A673 (cell line): ENCODE data around the gene TAS1R2. TPM values are rescaled to one million over a fixed set of nuclear protein-coding genes. Genes with fewer than 3 reads are reported as not detected.

Experiments
- BruUV-seq: library from RNA; stranded (reverse); fragments of 400-500 nt; replicated peaks from 2 replicates; lab custom pipeline; 2021; lab: Mats Ljungman, UMichigan
- CTCF ChIA-PET: fragments of 300-600 bp; sonication (Branson Sonifier 250); formaldehyde crosslinking; loops from one replicate; lab custom pipeline; 2022; ENCODE audit warnings: antibody characterized with exemption; lab: Charles Lee
- POLR2A ChIA-PET: fragments of 300-600 bp; sonication (Branson Sonifier 250); formaldehyde crosslinking; loops from one replicate; lab custom pipeline; 2022; ENCODE audit warnings: antibody characterized with exemption; ENCODE audit not compliant: low non-redundant PET; lab: Charles Lee
- DNase-seq: peaks from one replicate; pipeline ENCODE4 v3.0.0-alpha.2; 2015; ENCODE audit warnings: low spot score
- H3K27ac ChIP-seq: fragments of 200-600 bp; sonication (generic); 2 replicates; pipeline ENCODE4 v1.5.1; 2016; ENCODE audit warnings: mixed run types, low read depth, mild to moderate bottlenecking, mixed read lengths, antibody characterized with exemption, low read length; ENCODE audit not compliant: poor library complexity, severe bottlenecking
- H3K27me3 ChIP-seq: fragments of 200-600 bp; sonication (generic); replicated peaks from 2 replicates; pipeline ENCODE4 v1.6.1; 2017; ENCODE audit warnings: mixed run types, low read depth, mild to moderate bottlenecking, mixed read lengths, antibody characterized with exemption, low read length; ENCODE audit not compliant: insufficient read depth, poor library complexity
- H3K36me3 ChIP-seq: fragments of 200-600 bp; sonication (generic); 2 replicates; pipeline ENCODE4 v1.6.1; 2016; ENCODE audit warnings: mixed run types, mild to moderate bottlenecking, mixed read lengths, antibody characterized with exemption, low read length; ENCODE audit not compliant: insufficient read depth, poor library complexity, severe bottlenecking
- H3K4me1 ChIP-seq: fragments of 200-600 bp; sonication (generic); 2 replicates; pipeline ENCODE4 v1.6.1; 2017; ENCODE audit warnings: mixed run types, mild to moderate bottlenecking, mixed read lengths, antibody characterized with exemption, low read length; ENCODE audit not compliant: insufficient read depth, poor library complexity, severe bottlenecking
- H3K4me3 ChIP-seq: fragments of 200-600 bp; sonication (generic); 2 replicates; pipeline ENCODE4 v1.5.1; 2016; ENCODE audit warnings: low read depth, mixed run types, mild to moderate bottlenecking, mixed read lengths, low read length; ENCODE audit not compliant: poor library complexity, severe bottlenecking
- H3K9me3 ChIP-seq: fragments of 200-600 bp; sonication (generic); 2 replicates; pipeline ENCODE4 v1.6.1; 2016; ENCODE audit warnings: mixed run types, low read depth, mild to moderate bottlenecking, mixed read lengths, antibody characterized with exemption, low read length; ENCODE audit not compliant: poor library complexity, severe bottlenecking
- EZH2 ChIP-seq: fragments of 200-600 bp; sonication (generic); IDR thresholded peaks from 2 replicates; pipeline ENCODE4 v1.6.1; 2017; ENCODE audit warnings: borderline replicate concordance, low read depth, mild to moderate bottlenecking, mixed read lengths, antibody characterized with exemption, low read length; ENCODE audit not compliant: poor library complexity, severe bottlenecking
- intact Hi-C: fragments of 100-400 bp; cut with micrococcal nuclease; formaldehyde crosslinking; loops from one replicate; pipeline ENCODE4 v1.10.0; 2022; ENCODE audit not compliant: unreplicated experiment
- total RNA-seq: library from RNA; stranded (reverse); gene quantifications from 2 replicates; pipeline ENCODE4 v1.2.3, GENCODE V29; 2021
- TF ChIP-seq, protein P1 (sequence below): fragments of 300-800, 200-600 bp; sonication (generic); conservative IDR thresholded peaks from 2 replicates; pipeline ENCODE4 v1.5.1; 2017; ENCODE audit warnings: low read depth, mild to moderate bottlenecking, antibody characterized with exemption, low read length, moderate library complexity, mixed read lengths

TAS1R2 gene
- total RNA-seq, 1 experiment from 2014 or later = not detected

DNA sequence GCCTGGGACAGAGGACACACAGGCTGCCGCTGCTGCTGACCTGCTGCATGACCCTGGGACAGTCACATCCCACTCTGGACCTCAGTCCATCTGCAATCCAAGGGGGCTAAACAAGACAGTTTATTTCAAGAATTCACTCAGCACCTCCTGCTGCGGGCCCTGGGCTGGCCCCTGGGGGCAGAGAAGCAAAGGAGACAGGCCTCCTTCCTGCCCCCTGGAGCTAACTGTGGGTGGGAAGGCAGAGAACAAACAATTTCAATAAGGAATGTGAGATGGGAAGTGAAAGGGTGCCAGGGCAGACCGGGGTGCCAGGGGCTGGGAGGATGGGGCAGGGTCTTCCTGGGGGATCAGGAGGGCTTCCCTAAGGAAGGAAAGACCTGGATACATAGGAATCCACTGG lies 60.0 kb downstream of the TAS1R2 start:
- POLR2A ChIA-PET = no interaction called here
- H3K4me3 ChIP-seq = no peak overlapping the region
- peaks cover 8% of the 10 kb centered on the region for H3K4me1 ChIP-seq
- BruUV-seq = no TSS peak
- DNase-seq = no peak
- intact Hi-C loops = no loop called here
- H3K27me3 ChIP-seq = no peaks in the 10 kb centered on the region
- CTCF ChIA-PET = no interaction called here
- TF ChIP-seq EZH2 = no peak
- TF ChIP-seq, protein P1, sequence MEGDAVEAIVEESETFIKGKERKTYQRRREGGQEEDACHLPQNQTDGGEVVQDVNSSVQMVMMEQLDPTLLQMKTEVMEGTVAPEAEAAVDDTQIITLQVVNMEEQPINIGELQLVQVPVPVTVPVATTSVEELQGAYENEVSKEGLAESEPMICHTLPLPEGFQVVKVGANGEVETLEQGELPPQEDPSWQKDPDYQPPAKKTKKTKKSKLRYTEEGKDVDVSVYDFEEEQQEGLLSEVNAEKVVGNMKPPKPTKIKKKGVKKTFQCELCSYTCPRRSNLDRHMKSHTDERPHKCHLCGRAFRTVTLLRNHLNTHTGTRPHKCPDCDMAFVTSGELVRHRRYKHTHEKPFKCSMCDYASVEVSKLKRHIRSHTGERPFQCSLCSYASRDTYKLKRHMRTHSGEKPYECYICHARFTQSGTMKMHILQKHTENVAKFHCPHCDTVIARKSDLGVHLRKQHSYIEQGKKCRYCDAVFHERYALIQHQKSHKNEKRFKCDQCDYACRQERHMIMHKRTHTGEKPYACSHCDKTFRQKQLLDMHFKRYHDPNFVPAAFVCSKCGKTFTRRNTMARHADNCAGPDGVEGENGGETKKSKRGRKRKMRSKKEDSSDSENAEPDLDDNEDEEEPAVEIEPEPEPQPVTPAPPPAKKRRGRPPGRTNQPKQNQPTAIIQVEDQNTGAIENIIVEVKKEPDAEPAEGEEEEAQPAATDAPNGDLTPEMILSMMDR = no peak
- no peaks in the 10 kb centered on the region for H3K36me3 ChIP-seq
- no peak overlapping the region for H3K27ac ChIP-seq
- no peaks in the 10 kb centered on the region for H3K9me3 ChIP-seq

DNA sequence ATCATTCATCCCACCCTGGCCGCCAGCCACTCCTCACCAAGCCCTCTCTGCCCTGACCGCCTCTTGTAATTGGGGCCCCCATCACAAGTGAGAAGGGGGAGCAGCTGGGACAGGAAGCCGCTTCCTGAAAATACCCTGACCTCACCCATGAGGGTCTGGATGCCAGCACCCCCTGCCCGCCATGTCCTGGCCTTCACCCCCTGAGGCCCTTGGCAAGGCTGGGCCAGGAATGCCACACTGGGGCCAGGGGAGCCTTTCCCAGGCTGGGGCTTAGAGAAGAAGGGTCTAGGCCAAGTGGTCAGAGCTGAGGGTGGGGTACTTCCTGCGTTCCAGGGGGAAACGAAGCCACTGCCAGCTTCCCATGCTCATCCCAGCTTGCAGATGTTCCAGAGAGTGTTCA lies 60.5 kb downstream of the TAS1R2 start:
- no peak for TF ChIP-seq EZH2
- TF ChIP-seq, protein P1 = no peak
- CTCF ChIA-PET = no interaction called here
- DNase-seq = no peak

DNA sequence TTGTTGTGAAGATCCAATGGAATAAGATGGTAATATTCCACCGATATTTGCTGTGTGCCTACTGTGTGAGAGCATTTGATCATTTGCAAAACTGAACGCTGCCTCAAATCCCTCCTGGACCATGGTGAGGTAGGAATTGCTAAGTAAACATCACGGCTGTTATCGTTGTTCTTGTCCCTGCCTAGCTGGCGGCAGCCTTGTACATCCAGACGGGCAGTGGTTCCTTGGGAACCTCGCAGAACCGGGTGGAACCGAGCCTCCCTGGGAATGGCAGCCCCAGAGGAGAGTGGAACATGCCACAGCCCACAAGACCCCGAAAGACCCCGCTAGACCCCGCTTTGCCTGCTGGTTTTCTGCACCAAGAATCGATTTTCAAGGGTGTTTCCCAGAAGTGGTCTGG lies 60.9 kb downstream of the TAS1R2 start:
- Histone ChIP-seq H3K27me3 (no peaks in the 10 kb centered on the region), H3K36me3 (no peaks in the 10 kb centered on the region), H3K4me3 (no peak overlapping the region), H3K27ac (no peak overlapping the region), H3K4me1 (peaks cover 16% of the 10 kb centered on the region), H3K9me3 (no peaks in the 10 kb centered on the region)
- intact Hi-C loops = no loop called here
- ChIA-PET CTCF (no interaction called here), POLR2A (no interaction called here)
- no peak for DNase-seq
- no TSS peak for BruUV-seq
- TF ChIP-seq, protein P1 = no peak
- TF ChIP-seq EZH2 = no peak

More for the DNA sequence above, 60.5 kb downstream of the TAS1R2 start:
- Histone ChIP-seq H3K36me3 (no peaks in the 10 kb centered on the region), H3K4me3 (no peak overlapping the region), H3K27ac (no peak overlapping the region), H3K4me1 (peaks cover 13% of the 10 kb centered on the region), H3K27me3 (no peaks in the 10 kb centered on the region), H3K9me3 (no peaks in the 10 kb centered on the region)
- POLR2A ChIA-PET = no interaction called here
- intact Hi-C loops = no loop called here
- BruUV-seq = no TSS peak
